Measurements from ENCODE around the gene ACR.

ACR gene

DNA sequence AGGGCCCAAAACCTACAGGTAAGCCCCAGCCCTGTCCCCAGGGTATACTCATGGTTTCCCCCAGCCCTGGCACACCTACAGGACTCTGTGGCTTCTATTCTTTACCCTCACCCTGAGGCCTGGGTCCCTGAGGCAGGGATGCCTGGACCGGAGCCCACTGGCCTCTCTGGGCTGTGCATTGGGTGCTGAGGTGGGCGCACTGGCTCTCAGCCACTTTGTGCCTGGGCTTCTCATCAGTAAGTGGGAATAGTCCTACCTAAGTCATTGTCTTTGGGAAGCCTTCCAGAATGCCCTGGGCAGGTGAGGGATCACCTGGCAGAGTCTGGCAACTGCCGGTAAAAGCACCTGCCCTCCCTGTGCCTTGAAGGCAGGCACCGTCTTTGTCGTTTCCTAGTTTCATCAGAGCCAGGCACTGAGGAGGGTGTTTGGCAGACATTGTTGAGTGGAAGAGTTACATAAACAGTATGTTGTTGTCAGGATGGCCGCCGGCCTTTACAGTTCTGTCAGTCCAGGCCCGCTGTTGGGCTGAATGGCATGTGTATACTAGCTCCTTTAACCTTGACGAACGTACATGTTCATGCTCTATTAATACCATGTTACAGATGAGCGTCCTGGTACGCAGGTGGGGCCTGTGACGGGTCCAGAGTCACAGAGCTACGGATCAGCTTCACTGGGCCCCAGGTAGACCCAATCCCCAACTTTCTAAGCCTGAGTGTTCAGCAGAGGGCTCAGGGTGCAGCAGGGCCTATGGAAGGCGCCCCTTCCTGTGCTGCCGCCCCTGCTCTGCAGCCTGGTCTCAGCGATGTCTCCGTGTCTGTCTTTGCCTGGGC is 42.4 kb upstream of the ACR start:
- TF ChIP-seq, protein P1, sequence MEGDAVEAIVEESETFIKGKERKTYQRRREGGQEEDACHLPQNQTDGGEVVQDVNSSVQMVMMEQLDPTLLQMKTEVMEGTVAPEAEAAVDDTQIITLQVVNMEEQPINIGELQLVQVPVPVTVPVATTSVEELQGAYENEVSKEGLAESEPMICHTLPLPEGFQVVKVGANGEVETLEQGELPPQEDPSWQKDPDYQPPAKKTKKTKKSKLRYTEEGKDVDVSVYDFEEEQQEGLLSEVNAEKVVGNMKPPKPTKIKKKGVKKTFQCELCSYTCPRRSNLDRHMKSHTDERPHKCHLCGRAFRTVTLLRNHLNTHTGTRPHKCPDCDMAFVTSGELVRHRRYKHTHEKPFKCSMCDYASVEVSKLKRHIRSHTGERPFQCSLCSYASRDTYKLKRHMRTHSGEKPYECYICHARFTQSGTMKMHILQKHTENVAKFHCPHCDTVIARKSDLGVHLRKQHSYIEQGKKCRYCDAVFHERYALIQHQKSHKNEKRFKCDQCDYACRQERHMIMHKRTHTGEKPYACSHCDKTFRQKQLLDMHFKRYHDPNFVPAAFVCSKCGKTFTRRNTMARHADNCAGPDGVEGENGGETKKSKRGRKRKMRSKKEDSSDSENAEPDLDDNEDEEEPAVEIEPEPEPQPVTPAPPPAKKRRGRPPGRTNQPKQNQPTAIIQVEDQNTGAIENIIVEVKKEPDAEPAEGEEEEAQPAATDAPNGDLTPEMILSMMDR (IDR thresholded peaks at IDR 0.05; ENCODE audit: control insufficient read depth, insufficient read depth, low read depth, low read length, missing control alignments), result no peak
- no peak overlapping the region for H3K4me3 ChIP-seq (ENCODE audit: control insufficient read depth, low read depth, low read length)
- no peak for DNase-seq (ENCODE audit: low read depth)

DNA sequence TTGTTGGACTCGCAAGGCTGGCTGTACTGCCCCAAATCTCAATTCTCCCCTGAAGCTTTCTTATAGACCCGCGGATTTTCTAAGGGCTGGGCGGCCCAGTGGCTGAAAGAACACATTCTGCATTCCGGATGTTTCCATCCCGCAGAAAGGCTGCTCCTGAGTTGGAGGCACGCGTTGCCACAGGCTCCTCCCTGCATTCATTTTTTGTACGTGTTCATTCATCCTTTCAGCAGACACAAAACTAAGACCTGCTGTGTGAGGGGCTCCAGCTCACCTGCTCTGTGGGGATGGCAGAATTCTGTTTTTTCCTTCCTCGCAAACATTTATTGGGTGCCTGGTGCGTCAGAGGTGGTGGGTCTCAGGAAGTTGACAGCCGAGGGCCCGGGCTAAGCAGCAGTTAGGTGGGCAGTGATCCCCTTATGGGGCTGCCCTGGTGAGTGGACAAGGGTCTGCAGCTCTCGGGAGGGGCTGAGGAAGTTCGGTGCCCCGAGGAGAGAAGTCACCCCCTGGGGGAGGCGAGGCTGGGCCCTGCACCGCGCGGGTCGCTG is 41.7 kb upstream of the ACR start:
- H3K4me3 ChIP-seq (ENCODE audit: control insufficient read depth, low read depth, low read length), result no peak overlapping the region
- no peak for DNase-seq (ENCODE audit: low read depth)
- TF ChIP-seq, protein P1 (IDR thresholded peaks at IDR 0.05; ENCODE audit: control insufficient read depth, insufficient read depth, low read depth, low read length, missing control alignments), result no peak

DNA sequence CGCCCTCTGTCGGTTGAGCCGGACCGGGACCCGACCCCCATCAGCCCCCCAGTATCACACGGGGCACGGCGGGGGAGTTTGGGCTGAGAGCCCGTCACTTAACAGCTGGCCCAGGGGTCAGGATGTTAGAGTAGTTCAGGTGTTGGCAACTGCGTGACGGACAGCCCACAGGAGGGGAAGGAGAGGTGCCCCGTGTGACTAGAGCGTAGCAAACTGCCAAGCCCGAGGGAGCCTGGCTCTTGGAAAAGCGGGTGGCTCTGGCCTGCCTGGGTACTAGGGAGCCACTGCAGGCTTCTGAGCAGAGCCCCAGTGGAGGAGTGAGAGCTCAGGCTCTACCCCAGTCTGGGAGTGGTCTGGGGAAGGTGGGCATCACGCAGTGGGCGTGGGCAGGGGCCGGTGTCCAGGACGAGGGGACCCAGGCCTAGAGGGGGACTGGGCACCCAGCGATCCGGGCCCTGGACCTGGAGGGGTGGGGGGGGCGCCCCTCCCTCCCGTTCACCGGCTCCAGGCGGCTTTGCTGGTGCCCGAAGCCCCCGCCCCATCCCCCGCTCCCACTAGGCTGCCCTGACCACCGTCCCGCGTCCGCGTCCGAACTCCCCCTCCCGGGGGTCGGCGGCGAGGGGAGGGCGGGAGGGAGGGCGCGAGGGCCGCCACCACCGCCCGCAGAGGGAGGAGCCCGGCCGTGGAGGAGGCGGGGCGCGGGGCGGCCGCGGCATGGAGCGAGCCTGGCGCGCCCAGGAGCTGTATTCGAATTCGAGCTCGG is 41.0 kb upstream of the ACR start:
- H3K4me3 ChIP-seq (ENCODE audit: control insufficient read depth, low read depth, low read length), result peak overlapping the region; percentile 46
- TF ChIP-seq, protein P1 (IDR thresholded peaks at IDR 0.05; ENCODE audit: control insufficient read depth, insufficient read depth, low read depth, low read length, missing control alignments), result peak; percentile 67
- DNase-seq (ENCODE audit: low read depth), result no peak

DNA sequence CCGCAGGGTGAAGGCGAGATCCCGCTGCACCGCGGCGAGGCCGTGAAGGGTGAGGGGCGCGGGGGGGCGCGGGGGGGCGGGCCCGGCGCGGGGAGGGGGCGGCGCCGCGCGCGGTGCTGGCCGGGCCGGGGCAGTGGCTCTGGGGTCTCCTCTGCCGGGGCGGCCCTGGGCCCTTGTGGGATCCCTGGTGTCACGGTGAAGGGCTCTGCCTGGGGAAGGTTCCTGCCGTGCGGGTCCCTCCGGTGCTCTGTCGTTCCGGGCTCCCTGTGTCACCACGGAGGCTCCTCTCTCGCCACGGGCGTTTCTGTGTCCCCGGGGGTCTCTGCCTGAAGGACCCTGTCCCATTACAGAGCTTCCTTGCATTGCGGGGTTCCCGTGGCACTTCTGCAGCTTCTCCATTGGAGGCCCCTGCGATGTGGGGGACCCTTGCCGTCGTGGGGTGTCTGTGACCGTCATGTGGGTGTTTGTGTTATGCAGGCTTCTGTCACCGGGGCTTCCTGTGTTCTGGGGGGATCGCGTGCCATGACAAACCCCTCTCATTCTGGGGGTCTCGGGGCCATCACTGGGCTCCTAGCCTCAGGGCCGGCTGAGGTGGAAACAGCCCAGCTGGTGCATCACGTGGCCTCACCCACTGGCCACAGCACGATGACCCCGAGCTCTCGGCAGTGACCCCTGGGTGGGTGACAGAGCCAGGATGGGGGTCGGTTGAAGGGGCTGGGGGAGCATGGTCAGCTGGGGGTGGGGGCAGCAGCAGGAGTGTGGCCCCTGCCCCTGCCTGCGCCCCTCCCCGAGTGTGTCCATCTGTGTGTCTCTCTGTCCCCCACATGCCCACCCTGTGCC is 40.1 kb upstream of the ACR start:
- DNase-seq (ENCODE audit: low read depth), result no peak
- H3K4me3 ChIP-seq (ENCODE audit: control insufficient read depth, low read depth, low read length), result peak overlapping the region; percentile 45
- TF ChIP-seq, protein P1 (IDR thresholded peaks at IDR 0.05; ENCODE audit: control insufficient read depth, insufficient read depth, low read depth, low read length, missing control alignments), result no peak

GRCh38 chr22:50698546-50698945 is 39.5 kb upstream of the ACR start:
- TF ChIP-seq, protein P1 (IDR thresholded peaks at IDR 0.05; ENCODE audit: control insufficient read depth, insufficient read depth, low read depth, low read length, missing control alignments), result no peak

More at GRCh38 chr22:50698546-50698945, 39.5 kb upstream of the ACR start:
- no peak overlapping the region for H3K4me3 ChIP-seq (ENCODE audit: control insufficient read depth, low read depth, low read length)
- DNase-seq (ENCODE audit: low read depth), result no peak

Data from AG09309 (cell line).